Measurements from ENCODE around the gene LMAN1L.
"Not testable (repeated sequence)": the region's sequence is repeated elsewhere in the genome, so short reads cannot be mapped to it uniquely, and the experiment has no call there.

LMAN1L gene

GRCh38 chr15:74782259-74783071 lies 30.2 kb upstream of the LMAN1L start:
- no peak for DNase-seq

GRCh38 chr15:74783072-74783807 lies 29.4 kb upstream of the LMAN1L start:
- no peak for DNase-seq

DNA sequence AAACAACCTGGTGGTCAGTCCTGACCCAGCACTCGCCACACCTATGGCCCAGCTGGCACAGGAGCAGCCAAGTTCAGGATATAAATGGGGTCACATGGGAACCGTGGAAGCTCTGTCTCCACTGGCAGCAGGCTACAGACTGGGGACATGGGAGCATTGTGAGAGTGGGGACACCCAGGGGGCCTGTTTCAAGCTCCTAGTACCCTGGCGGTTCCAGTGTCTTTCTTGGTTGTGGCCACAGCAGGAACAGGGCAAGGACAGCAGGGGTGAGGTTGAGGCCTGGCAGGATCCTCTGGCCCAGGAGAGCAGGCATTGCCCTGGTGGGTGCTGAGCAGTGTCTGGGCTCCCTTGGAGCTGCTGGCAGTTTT lies 28.8 kb upstream of the LMAN1L start:
- no peak for DNase-seq

- no peak for DNase-seq
Observed at GRCh38 chr15:74784426-74785193, 28.0 kb upstream of the LMAN1L start.

DNA sequence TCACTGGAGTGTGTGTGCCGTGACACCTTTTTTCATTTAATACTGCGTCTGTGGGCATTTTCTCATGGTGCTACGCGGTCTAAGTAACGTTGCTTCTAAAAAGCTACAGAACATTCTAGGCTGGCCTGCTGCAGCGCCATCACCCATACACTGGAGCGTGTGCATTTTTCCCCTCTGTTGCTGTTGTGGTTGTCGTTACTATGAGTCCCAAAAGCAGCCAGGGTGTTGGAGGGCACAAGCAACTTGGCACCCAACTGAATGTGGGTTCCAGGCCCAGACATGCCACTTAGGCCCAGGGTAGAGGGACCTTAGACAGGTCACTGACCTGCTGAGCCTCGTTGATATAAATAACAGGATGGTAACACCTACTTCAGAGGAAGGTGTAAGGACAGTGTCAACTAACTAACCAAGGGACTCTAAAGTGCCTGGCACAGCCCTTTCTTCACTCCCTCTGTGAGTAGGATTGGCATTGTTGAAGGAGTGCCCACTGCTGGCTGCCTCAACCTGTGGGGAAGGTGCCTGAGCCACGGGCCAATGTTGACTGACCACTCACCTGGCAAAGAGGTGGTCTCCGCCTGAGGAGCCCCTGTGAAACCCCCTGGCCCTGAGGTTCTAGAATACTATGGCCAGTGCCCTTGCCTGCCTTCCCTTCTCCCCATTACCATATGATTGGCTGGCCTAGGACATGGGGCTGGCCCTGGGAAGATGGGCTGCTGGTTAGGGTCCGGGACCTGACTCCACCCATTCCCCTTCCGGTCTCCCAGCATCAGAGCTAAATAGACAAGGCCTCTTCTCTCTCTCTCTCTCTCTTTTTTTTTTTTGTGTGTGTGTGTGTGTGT lies 27.2 kb upstream of the LMAN1L start:
- no peak for DNase-seq

DNA sequence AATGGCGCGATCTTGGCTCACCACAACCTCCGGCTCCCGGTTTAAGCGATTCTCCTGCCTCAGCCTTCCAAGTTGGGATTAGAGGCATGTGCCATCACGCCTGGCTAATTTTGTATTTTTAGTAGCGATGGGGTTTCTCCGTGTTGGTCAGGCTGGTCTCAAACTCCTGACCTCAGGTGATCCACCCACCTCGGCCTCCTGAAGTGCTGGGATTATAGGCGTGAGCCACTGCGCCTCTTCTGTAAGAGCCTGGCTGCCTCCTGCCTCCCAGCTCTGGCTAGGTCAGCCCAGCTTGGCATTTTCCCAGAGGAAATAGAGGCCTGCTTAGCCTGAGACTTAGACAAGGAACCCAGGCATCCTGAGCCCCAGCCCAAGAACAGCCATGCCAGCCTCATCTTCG lies 26.6 kb upstream of the LMAN1L start:
- not testable (repeated sequence) for DNase-seq

GRCh38 chr15:74786551-74787165 lies 26.0 kb upstream of the LMAN1L start:
- no peak for DNase-seq

DNA sequence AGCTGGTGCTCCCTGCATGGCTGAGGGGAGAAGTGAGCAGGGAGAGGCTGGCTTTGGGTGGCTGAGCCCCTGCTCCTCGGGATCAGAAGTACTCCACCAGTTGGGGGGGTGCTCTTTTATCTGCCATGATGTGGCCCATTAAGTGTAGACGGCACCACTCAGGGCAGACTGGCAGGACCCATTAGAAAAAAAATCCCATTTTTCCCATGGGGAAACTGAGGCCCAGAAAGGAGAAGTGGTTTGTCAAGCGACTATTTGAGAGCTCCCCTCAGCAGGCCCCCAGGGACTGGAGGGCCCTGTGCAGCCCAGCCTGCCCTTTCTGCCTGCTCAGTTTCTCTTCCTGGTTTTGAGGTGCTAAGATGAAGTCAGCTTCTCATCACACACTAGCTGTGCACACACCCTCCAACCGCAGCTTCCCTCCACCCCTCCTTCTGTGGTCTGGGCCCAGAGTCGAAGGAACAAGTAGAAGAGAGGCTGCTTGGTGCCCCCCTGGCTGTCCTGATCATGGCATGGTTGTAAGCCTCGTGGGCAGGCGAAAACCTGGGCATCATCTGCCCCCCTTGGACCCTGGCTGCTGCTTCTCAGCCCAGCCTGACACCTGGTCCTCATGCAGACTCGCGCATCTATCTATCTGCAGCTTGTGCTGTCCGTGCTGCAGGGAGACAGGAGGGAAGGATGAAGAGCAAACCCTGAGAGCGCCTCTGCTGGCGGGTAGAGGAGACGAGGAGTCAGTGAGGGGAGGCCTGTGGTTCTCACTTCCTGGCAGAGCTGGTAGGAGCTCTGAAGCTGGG lies 25.2 kb upstream of the LMAN1L start:
- peak; percentile 47 for DNase-seq

DNA sequence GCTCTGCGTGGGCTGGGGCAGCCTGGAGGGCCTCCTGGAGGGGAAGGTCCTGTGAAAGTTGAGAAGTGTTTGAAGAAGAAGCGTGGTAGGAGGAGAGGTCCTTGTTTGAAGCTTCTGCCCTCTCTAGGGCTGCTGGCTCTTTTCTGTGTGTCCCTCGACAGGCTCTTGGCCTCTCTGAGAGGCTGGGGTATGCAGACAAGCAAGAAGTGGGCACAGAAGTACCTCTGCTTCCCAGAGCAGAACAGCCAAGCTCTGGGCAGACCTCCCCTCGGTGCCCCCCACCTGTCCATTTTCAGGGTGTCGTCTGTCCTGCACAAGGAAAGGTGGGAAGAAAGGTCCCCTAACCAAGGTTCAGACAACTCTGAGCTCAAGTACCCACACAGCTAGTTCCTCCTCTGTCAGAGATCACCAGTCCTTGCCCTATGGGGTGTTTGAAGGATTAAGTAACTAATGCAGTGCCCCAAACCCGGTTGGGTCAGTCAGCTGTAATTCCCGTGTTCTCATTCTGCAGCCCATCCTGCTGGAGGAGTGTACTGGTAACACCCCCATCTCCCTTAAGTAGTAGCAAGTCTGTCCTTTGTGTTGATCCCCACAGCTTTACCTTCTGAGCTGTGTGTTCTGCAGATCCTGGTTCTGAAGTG lies 24.5 kb upstream of the LMAN1L start:
- no peak for DNase-seq

DNA sequence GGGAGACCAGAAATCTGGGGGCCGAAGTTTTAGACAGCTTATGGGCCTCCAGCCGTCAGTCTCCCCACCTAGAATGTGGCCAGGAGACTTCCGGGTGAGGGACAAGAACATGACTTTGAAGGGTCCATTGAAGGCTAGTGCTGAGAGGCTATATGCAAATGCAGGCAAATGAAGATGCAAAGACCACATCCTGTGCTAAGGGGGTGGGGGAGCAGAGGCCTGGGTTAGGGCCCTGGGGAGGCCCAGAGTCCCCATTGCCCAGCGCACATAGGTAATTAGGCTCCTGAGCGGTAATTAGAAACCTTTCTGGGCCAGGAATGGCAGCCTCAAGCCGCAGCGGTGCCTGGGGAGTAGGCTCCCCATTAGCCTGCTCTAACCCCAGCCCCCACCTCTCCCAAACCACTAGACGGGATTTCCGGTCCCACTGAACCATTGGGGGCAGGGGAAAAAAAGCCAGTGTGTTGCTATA lies 23.9 kb upstream of the LMAN1L start:
- no peak for DNase-seq

GRCh38 chr15:74789171-74789631 lies 23.4 kb upstream of the LMAN1L start:
- no peak for DNase-seq

DNA sequence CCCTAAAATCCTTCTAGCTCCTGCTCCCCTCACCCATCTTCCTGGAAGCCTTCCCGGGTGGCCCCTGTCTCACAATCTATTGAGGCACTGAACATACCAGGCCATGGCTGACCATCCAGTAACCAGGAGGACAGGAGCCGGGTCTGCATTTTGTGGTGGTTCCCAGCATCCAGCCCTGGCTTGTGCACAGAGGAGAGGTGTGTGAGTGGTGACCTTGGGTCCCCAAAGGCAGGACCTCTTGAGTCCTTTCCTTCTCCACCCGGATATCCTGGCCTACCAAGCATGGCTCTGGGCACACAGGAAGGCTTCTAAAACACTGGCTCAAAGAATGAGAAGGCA lies 22.9 kb upstream of the LMAN1L start:
- DNase-seq, result no peak

DNA sequence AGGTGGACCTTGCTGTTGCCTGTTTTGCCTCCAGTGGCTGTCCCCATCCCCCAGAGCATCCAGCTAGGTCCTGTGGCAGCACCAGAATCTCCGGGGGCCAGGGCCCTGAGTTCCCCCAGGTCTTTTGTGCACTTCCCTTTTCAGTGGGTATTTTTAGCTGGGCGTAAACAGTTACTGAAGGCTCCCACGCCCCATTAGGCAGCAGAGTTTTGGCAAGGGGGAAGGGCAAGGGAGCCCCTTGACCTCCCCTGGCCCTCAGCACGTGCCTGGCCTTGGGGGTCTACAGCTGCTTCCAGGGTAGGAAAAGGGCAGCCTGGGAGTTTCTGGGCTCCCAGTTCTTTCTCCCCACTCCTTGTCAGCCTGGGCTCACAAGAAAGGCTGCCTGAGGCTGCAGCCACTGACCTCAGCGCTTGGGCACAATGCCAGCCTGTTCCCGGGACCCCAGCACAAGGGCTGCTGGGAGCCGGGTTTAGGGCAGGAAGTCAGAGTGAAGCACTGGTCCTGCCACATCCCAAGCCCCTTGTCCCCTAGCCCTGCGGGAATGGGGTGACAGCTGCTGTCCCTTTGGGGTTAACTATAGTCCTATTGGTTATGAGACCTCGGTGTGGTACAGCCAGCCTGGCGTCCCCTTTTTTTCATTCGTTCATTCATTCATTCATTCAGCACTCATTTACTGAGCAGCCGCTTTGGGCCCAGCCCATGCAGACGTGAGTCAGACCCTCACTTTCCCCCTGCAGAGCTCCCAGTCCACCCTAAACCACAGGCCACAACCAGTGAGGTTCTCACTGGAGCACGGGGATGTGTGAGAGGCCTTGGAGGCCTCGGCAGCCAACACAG lies 22.3 kb upstream of the LMAN1L start:
- no peak for DNase-seq

- DNase-seq, result no peak
Observed at GRCh38 chr15:74791007-74791406, 21.6 kb upstream of the LMAN1L start.

- DNase-seq, result no peak
Observed at GRCh38 chr15:74791667-74792066, 21.0 kb upstream of the LMAN1L start.

GRCh38 chr15:74792227-74793016 lies 20.2 kb upstream of the LMAN1L start:
- no peak for DNase-seq

- DNase-seq, result no peak
Observed at GRCh38 chr15:74793135-74794028, 19.3 kb upstream of the LMAN1L start.

Data from NCI-H510A (cell line).